HepG2 (cell line): Measurements from ENCODE around the gene CDK2AP2. TPM values are rescaled to one million over a fixed set of nuclear protein-coding genes. Genes with fewer than 3 reads are reported as not detected.

Experiments
- DMAP1 ChIP-seq: IDR thresholded peaks from 2 replicates; pipeline ENCODE4 v1.6.1; 2016
- EEA1 ChIP-seq: sonication (generic); formaldehyde crosslinking; IDR thresholded peaks from 2 replicates; pipeline ENCODE4 v1.5.1; 2020; ENCODE audit warnings: mild to moderate bottlenecking, missing genetic modification reagents, borderline replicate concordance
- MAFF ChIP-seq: IDR thresholded peaks from 2 replicates; pipeline ENCODE4 v1.6.1; 2011; ENCODE audit warnings: low read depth, low read length, improper control_type of control experiment
- MTF1 ChIP-seq: sonication (generic); formaldehyde crosslinking; IDR thresholded peaks from 2 replicates; pipeline ENCODE4 v1.5.0; 2020; ENCODE audit warnings: missing genetic modification reagents
- RERE ChIP-seq: IDR thresholded peaks from 2 replicates; pipeline ENCODE4 v1.6.1; 2016; ENCODE audit warnings: low read depth, missing genetic modification reagents, missing compliant biosample characterization
- TEAD2 ChIP-seq: sonication (generic); formaldehyde crosslinking; IDR thresholded peaks from 2 replicates; pipeline ENCODE4 v1.9.0; 2021; ENCODE audit warnings: missing genetic modification reagents
- ZNF224 ChIP-seq: sonication (generic); formaldehyde crosslinking; IDR thresholded peaks from 2 replicates; pipeline ENCODE4 v1.5.0; 2020; ENCODE audit warnings: mild to moderate bottlenecking, missing genetic modification reagents
- ZNF276 ChIP-seq: sonication (generic); formaldehyde crosslinking; IDR thresholded peaks from 2 replicates; pipeline ENCODE4 v1.4.0; 2020; ENCODE audit warnings: mild to moderate bottlenecking, low read depth, missing genetic modification reagents
- ZNF30 ChIP-seq: sonication (generic); formaldehyde crosslinking; IDR thresholded peaks from 2 replicates; pipeline ENCODE4 v1.5.0; 2020; ENCODE audit warnings: mild to moderate bottlenecking, missing genetic modification reagents
- ZNF343 ChIP-seq: sonication (generic); formaldehyde crosslinking; IDR thresholded peaks from 2 replicates; pipeline ENCODE4 v1.4.0; 2020; ENCODE audit warnings: mild to moderate bottlenecking, missing genetic modification reagents
- ZNF407 ChIP-seq: sonication (generic); formaldehyde crosslinking; IDR thresholded peaks from one replicate; pipeline ENCODE4 v1.5.1; 2020; ENCODE audit warnings: mild to moderate bottlenecking, missing genetic modification reagents; ENCODE audit errors: not compliant biosample characterization
- ZNF546 ChIP-seq: sonication (generic); formaldehyde crosslinking; conservative IDR thresholded peaks from 2 replicates; pipeline ENCODE4 v1.8.1; 2023; ENCODE audit warnings: mild to moderate bottlenecking, missing genetic modification reagents
- polyA plus RNA-seq, 8 experiments: library from polyadenylated mRNA; depleted of rRNA in 3 of 8; stranded (reverse) in 7 of 8; unstranded in 1 of 8; fragments of >200 nt; fragmentation: Illumina TruSeq in 4 of 8; extraction: Trizol in 4 of 8; gene quantifications; 2 replicates each; pipeline versions ENCODE4 v1.2.1 to v1.2.3, GENCODE V29; 2011 to 2016; ENCODE audit warnings: low read depth in 4 of 8, missing spikeins in 1 of 8, mixed read lengths in 1 of 8; ENCODE audit not compliant: insufficient read depth in 1 of 8
- total RNA-seq, 5 experiments: library from RNA; depleted of rRNA; stranded (reverse); fragments of >200 nt; fragmentation: Illumina TruSeq; extraction: Trizol; gene quantifications; 2 replicates each; pipeline ENCODE4 v1.2.3, GENCODE V29; 2016; ENCODE audit warnings: low read depth in 1 of 5
- TF ChIP-seq, protein P1 (sequence below): IDR thresholded peaks from 2 replicates; pipeline ENCODE4 v1.6.1; 2018; ENCODE audit warnings: missing genetic modification reagents

The CDK2AP2 gene
- total and polyA plus RNA-seq, 2 of the 13 experiments (the other 11 are each of a cell fraction or from before 2014, with no cell fraction given): 15.0 to 23.2 TPM

GRCh38 chr11:67468759-67469507, 39.0 kb downstream of the CDK2AP2 start, which contains the start of gene TMEM134 (continued):
- TF ChIP-seq, protein P1, sequence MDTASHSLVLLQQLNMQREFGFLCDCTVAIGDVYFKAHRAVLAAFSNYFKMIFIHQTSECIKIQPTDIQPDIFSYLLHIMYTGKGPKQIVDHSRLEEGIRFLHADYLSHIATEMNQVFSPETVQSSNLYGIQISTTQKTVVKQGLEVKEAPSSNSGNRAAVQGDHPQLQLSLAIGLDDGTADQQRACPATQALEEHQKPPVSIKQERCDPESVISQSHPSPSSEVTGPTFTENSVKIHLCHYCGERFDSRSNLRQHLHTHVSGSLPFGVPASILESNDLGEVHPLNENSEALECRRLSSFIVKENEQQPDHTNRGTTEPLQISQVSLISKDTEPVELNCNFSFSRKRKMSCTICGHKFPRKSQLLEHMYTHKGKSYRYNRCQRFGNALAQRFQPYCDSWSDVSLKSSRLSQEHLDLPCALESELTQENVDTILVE: peak; percentile 57
- TF ChIP-seq MTF1 (CRISPR knock-in tag) (no peak), ZNF343 (CRISPR knock-in tag) (no peak), EEA1 (CRISPR knock-in tag) (no peak), ZNF407 (CRISPR knock-in tag) (no peak), ZNF546 (CRISPR knock-in tag) (no peak), ZNF224 (CRISPR knock-in tag) (no peak), TEAD2 (CRISPR knock-in tag) (no peak), MAFF (no peak), ZNF30 (CRISPR knock-in tag) (no peak), RERE (CRISPR knock-in tag) (no peak), ZNF276 (no peak), DMAP1 (CRISPR knock-in tag) (peak; percentile 55)
